ENCODE results near the gene USH2A. TPM values are rescaled to one million over a fixed set of nuclear protein-coding genes. Genes with fewer than 3 reads are reported as not detected.

USH2A gene
- total RNA-seq, 1 donor from 2014 or later: not detected

- no peak overlapping the region for H3K4me3 ChIP-seq (ENCODE audit: low read depth, low read length)
- no peak for TF ChIP-seq CTCF (conservative IDR thresholded peaks at IDR 0.05; ENCODE audit: low read depth, low read length)
Observed at GRCh38 chr1:215844777-215845176, 578.5 kb downstream of the USH2A start.

GRCh38 chr1:215844266-215844665 is 579.0 kb downstream of the USH2A start:
- no peak overlapping the region for H3K4me3 ChIP-seq (ENCODE audit: low read depth, low read length)
- TF ChIP-seq CTCF (conservative IDR thresholded peaks at IDR 0.05; ENCODE audit: low read depth, low read length): no peak
- no peak for DNase-seq (ENCODE audit: low read depth)

More at GRCh38 chr1:215844777-215845176, 578.5 kb downstream of the USH2A start:
- no peak for DNase-seq (ENCODE audit: low read depth)

- no peak for TF ChIP-seq CTCF (conservative IDR thresholded peaks at IDR 0.05; ENCODE audit: low read depth, low read length)
- no peak overlapping the region for H3K4me3 ChIP-seq (ENCODE audit: low read depth, low read length)
- DNase-seq (ENCODE audit: low read depth): no peak
Observed at GRCh38 chr1:215842905-215843304, 580.3 kb downstream of the USH2A start.

GRCh38 chr1:215835951-215836350 is 587.3 kb downstream of the USH2A start:
- no peak overlapping the region for H3K4me3 ChIP-seq (ENCODE audit: low read depth, low read length)
- DNase-seq (ENCODE audit: low read depth): no peak
- TF ChIP-seq CTCF (conservative IDR thresholded peaks at IDR 0.05; ENCODE audit: low read depth, low read length): no peak

GRCh38 chr1:215833941-215834729 is 589.1 kb downstream of the USH2A start:
- no peak overlapping the region for H3K4me3 ChIP-seq (ENCODE audit: low read depth, low read length)
- no peak for TF ChIP-seq CTCF (conservative IDR thresholded peaks at IDR 0.05; ENCODE audit: low read depth, low read length)
- DNase-seq (ENCODE audit: low read depth): no peak

GRCh38 chr1:215830226-215830810 is 592.9 kb downstream of the USH2A start:
- H3K4me3 ChIP-seq (ENCODE audit: low read depth, low read length): no peak overlapping the region
- DNase-seq (ENCODE audit: low read depth): no peak
- TF ChIP-seq CTCF (conservative IDR thresholded peaks at IDR 0.05; ENCODE audit: low read depth, low read length): no peak

Data from epithelial cell of proximal tubule (primary cell).